NB4 (cell line): ENCODE data around the gene ARCN1.

Experiments used
- CTCF ChIP-seq: IDR thresholded peaks from one replicate; pipeline ENCODE4 v1.5.1; 2012; ENCODE audit warnings: low read depth, low read length
- MAX ChIP-seq: IDR thresholded peaks from 2 replicates; pipeline ENCODE4 v1.6.1; 2011; ENCODE audit warnings: low read depth, low read length
- POLR2A ChIP-seq: IDR thresholded peaks from 2 replicates; pipeline ENCODE4 v1.6.1; 2011; ENCODE audit warnings: mild to moderate bottlenecking; ENCODE audit not compliant: insufficient read length; ENCODE audit errors: extremely low read depth

GRCh38 chr11:118602331-118602730 is 30.1 kb downstream of the ARCN1 start:
- TF ChIP-seq CTCF (no peak), MAX (no peak), POLR2A (no peak)
